Gastroesophageal sphincter (tissue), 4 donors: Measurements from ENCODE around the gene CPNE6. TPM values are rescaled to one million over a fixed set of nuclear protein-coding genes. Genes with fewer than 3 reads are reported as not detected.

ENCODE experiments used
- ATAC-seq: fragments of 150-250 bp; one replicate; pipeline ENCODE4 v1.9.1; 2016; ENCODE audit warnings: mild to moderate bottlenecking, moderate library complexity
- H3K27ac ChIP-seq, 4 donors: fragments of 200-600 bp; sonication (generic) in 3 of 4; 1 replicate in 3 of 4; 2 replicates in 1 of 4; pipeline ENCODE4 v1.5.1; 2016 to 2019
- H3K27me3 ChIP-seq: fragments of 200-600 bp; sonication (generic); one replicate; pipeline ENCODE4 v1.5.1; 2019
- H3K36me3 ChIP-seq, 2 donors: fragments of 200-600 bp; sonication (generic); one replicate each; pipeline ENCODE4 v1.5.1; 2019; ENCODE audit warnings: control low read depth in 1 of 2
- H3K4me1 ChIP-seq, 3 donors: fragments of 200-600 bp; sonication (generic); 1 replicate in 2 of 3; 2 replicates in 1 of 3; pipeline ENCODE4 v1.5.1; 2016 to 2019; ENCODE audit warnings: control low read depth in 2 of 3
- H3K4me3 ChIP-seq, 2 donors: fragments of 200-600 bp; sonication (generic); one replicate each; pipeline ENCODE4 v1.5.1; 2019; ENCODE audit warnings: mild to moderate bottlenecking in 1 of 2, moderate library complexity in 1 of 2
- H3K9me3 ChIP-seq, 3 donors: fragments of 200-600 bp; sonication (generic); one replicate each; pipeline ENCODE4 v1.5.1; 2017 to 2019; ENCODE audit warnings: control low read depth in 2 of 3
- CTCF ChIP-seq, 4 experiments: fragments of 200-600 bp in 2 of 4; fragments of 450-650 bp in 2 of 4; sonication (generic) in 1 of 4; IDR thresholded peaks; one replicate each; pipeline ENCODE4 v1.5.1; 2017 to 2019; ENCODE audit warnings: antibody characterized with exemption in 4 of 4, mild to moderate bottlenecking in 2 of 4, moderate library complexity in 2 of 4
- EP300 ChIP-seq: sonication (generic); formaldehyde crosslinking; IDR thresholded peaks from one replicate; pipeline ENCODE4 v1.6.1; 2017; ENCODE audit warnings: antibody characterized with exemption, mild to moderate bottlenecking
- POLR2A ChIP-seq, 2 donors: fragments of 450-650 bp; IDR thresholded peaks; one replicate each; pipeline ENCODE4 v1.6.1; 2017; ENCODE audit warnings: antibody characterized with exemption in 2 of 2, mild to moderate bottlenecking in 2 of 2, moderate library complexity in 1 of 2
- POLR2AphosphoS5 ChIP-seq: sonication (generic); formaldehyde crosslinking; IDR thresholded peaks from one replicate; pipeline ENCODE4 v1.6.1; 2017; ENCODE audit warnings: antibody characterized with exemption
- WGBS, 2 donors: methylation state at CpG; one replicate each; pipeline ENCODE4 v1.1.5; 2018; ENCODE audit warnings: low coverage in 1 of 2; 5-methylcytosine and 5-hydroxymethylcytosine counted together
- total RNA-seq, 4 donors: library from RNA; depleted of rRNA; stranded (reverse); fragments of >200 nt; gene quantifications; one replicate each; pipeline ENCODE4 v1.1.0, GENCODE V29; 2016

Gene CPNE6
- total RNA-seq, 4 donors from 2014 or later, result 1.5 TPM; not detected in 3

GRCh38 chr14:24058260-24058950 lies 13.0 kb upstream of the CPNE6 start:
- 28 to 50% methylated on average over 2 of the region's 7 CpGs for WGBS, 2 donors

GRCh38 chr14:24058951-24059475 lies 12.3 kb upstream of the CPNE6 start:
- no peaks in the 10 kb centered on the region for H3K9me3 ChIP-seq
- no peak for TF ChIP-seq POLR2AphosphoS5
- no peak for TF ChIP-seq CTCF (IDR thresholded peaks at IDR 0.05)
- no peak for TF ChIP-seq POLR2A (IDR thresholded peaks at IDR 0.05)
- TF ChIP-seq EP300, result no peak
- 90 to 92% methylated on average over 2 to 3 of the region's 10 CpGs for WGBS, 2 donors

More at GRCh38 chr14:24058260-24058950, 13.0 kb upstream of the CPNE6 start:
- H3K27ac ChIP-seq, result no peak overlapping the region
- H3K27me3 ChIP-seq, result peaks cover 44% of the 10 kb centered on the region
- no peaks in the 10 kb centered on the region for H3K36me3 ChIP-seq
- H3K4me3 ChIP-seq, result no peak overlapping the region
- no peaks in the 10 kb centered on the region for H3K9me3 ChIP-seq
- TF ChIP-seq CTCF (IDR thresholded peaks at IDR 0.05) (peak in 3 of 4 experiments; percentile 73 to 97 (median 94)), EP300 (no peak)
- peaks cover 0 to 7% (median 0%) of the 10 kb centered on the region in 3 donors for H3K4me1 ChIP-seq
- ATAC-seq, result peak; percentile 81

GRCh38 chr14:24059841-24060388 lies 11.4 kb upstream of the CPNE6 start:
- no peak overlapping the region for H3K4me3 ChIP-seq
- H3K36me3 ChIP-seq, result no peaks in the 10 kb centered on the region
- no peak overlapping the region for H3K27ac ChIP-seq
- no peaks in the 10 kb centered on the region for H3K9me3 ChIP-seq
- ATAC-seq, result no peak
- WGBS, 2 donors, result no CpG with 5 or more reads among the region's 16 CpGs
- H3K4me1 ChIP-seq, result peaks cover 0 to 7% (median 0%) of the 10 kb centered on the region in 3 donors
- TF ChIP-seq POLR2A (IDR thresholded peaks at IDR 0.05) (no peak), CTCF (IDR thresholded peaks at IDR 0.05) (no peak), EP300 (no peak), POLR2AphosphoS5 (no peak)
- peaks cover 30% of the 10 kb centered on the region for H3K27me3 ChIP-seq

More at GRCh38 chr14:24058951-24059475, 12.3 kb upstream of the CPNE6 start:
- Histone ChIP-seq H3K27ac (no peak overlapping the region), H3K4me1 (peaks cover 0 to 7% (median 0%) of the 10 kb centered on the region in 3 donors), H3K27me3 (peaks cover 39% of the 10 kb centered on the region), H3K36me3 (no peaks in the 10 kb centered on the region), H3K4me3 (no peak overlapping the region)
- ATAC-seq, result no peak

GRCh38 chr14:24060443-24060842 lies 10.9 kb upstream of the CPNE6 start:
- H3K36me3 ChIP-seq, result no peaks in the 10 kb centered on the region
- no peaks in the 10 kb centered on the region for H3K9me3 ChIP-seq
- H3K4me3 ChIP-seq, result no peak overlapping the region
- peaks cover 25% of the 10 kb centered on the region for H3K27me3 ChIP-seq
- H3K4me1 ChIP-seq, result peaks cover 0 to 7% (median 0%) of the 10 kb centered on the region in 3 donors
- WGBS, 2 donors, result 80 to 92% methylated on average over 1 to 2 of the region's 10 CpGs
- ATAC-seq, result no peak
- no peak for TF ChIP-seq EP300
- no peak for TF ChIP-seq POLR2A (IDR thresholded peaks at IDR 0.05)
- no peak for TF ChIP-seq POLR2AphosphoS5
- no peak for TF ChIP-seq CTCF (IDR thresholded peaks at IDR 0.05)
- H3K27ac ChIP-seq, result no peak overlapping the region
